Trophoblast cell (in vitro differentiated cells and primary cell): Measurements from ENCODE around the gene FBP1.
A peak's percentile ranks its signal among the peaks of the same experiment; 100 is the strongest.

Experiments
- DNase-seq, 2 donors: peaks; one replicate each; pipeline ENCODE4 v3.0.0-alpha.2; 2016
- H2AFZ ChIP-seq: 2 replicates; pipeline ENCODE4 v1.6.1; 2013; ENCODE audit warnings: low read length, moderate library complexity, mild to moderate bottlenecking; ENCODE audit not compliant: insufficient read depth, poor library complexity
- H2AK5ac ChIP-seq: 2 replicates; pipeline ENCODE4 v1.6.1; 2013; ENCODE audit warnings: mild to moderate bottlenecking, low read length
- H2BK120ac ChIP-seq: 2 replicates; pipeline ENCODE4 v1.6.1; 2013; ENCODE audit warnings: low read length, mild to moderate bottlenecking, moderate library complexity; ENCODE audit not compliant: insufficient read depth, poor library complexity
- H2BK12ac ChIP-seq: 2 replicates; pipeline ENCODE4 v1.6.1; 2013; ENCODE audit warnings: mild to moderate bottlenecking, low read length, moderate library complexity
- H2BK5ac ChIP-seq: 2 replicates; pipeline ENCODE4 v1.6.1; 2013; ENCODE audit warnings: low read length, low read depth, moderate library complexity, mild to moderate bottlenecking; ENCODE audit not compliant: poor library complexity
- H3K14ac ChIP-seq: 2 replicates; pipeline ENCODE4 v1.6.1; 2013; ENCODE audit warnings: mild to moderate bottlenecking, low read length
- H3K18ac ChIP-seq: 2 replicates; pipeline ENCODE4 v1.6.1; 2013; ENCODE audit warnings: mild to moderate bottlenecking, low read length
- H3K23ac ChIP-seq: 2 replicates; pipeline ENCODE4 v1.6.1; 2013; ENCODE audit warnings: low read length
- H3K27ac ChIP-seq: 2 replicates; pipeline ENCODE4 v1.5.1; 2013; ENCODE audit warnings: low read depth, mild to moderate bottlenecking, inconsistent platforms, low read length, moderate library complexity
- H3K27me3 ChIP-seq: 2 replicates; pipeline ENCODE4 v1.6.1; 2013; ENCODE audit warnings: inconsistent platforms, mild to moderate bottlenecking, low read length, moderate library complexity; ENCODE audit not compliant: insufficient read depth
- H3K36me3 ChIP-seq, 2 experiments: 1 replicate in 1 of 2; 2 replicates in 1 of 2; pipeline ENCODE4 v1.6.1; 2013; ENCODE audit warnings: low read length in 2 of 2, mild to moderate bottlenecking in 2 of 2, moderate library complexity in 1 of 2; ENCODE audit not compliant: insufficient read depth in 2 of 2, control insufficient read depth in 1 of 2
- H3K4ac ChIP-seq: 2 replicates; pipeline ENCODE4 v1.6.1; 2013; ENCODE audit warnings: low read depth, mild to moderate bottlenecking, low read length, moderate library complexity
- H3K4me1 ChIP-seq, 2 experiments: 1 replicate in 1 of 2; 2 replicates in 1 of 2; pipeline ENCODE4 v1.6.1; 2013; ENCODE audit warnings: low read length in 2 of 2, mild to moderate bottlenecking in 2 of 2, moderate library complexity in 1 of 2; ENCODE audit not compliant: insufficient read depth in 2 of 2, control insufficient read depth in 1 of 2
- H3K4me2 ChIP-seq: 2 replicates; pipeline ENCODE4 v1.6.1; 2013; ENCODE audit warnings: inconsistent platforms, mild to moderate bottlenecking, low read length, moderate library complexity
- H3K4me3 ChIP-seq: 2 replicates; pipeline ENCODE4 v1.5.1; 2013; ENCODE audit warnings: mild to moderate bottlenecking, low read depth, low read length, inconsistent platforms
- H3K79me1 ChIP-seq: one replicate; pipeline ENCODE4 v1.6.1; 2013; ENCODE audit warnings: low read length
- H3K79me2 ChIP-seq: 2 replicates; pipeline ENCODE4 v1.6.1; 2013; ENCODE audit warnings: low read length, mild to moderate bottlenecking; ENCODE audit not compliant: control insufficient read depth, insufficient read depth, poor library complexity
- H3K9ac ChIP-seq: 2 replicates; pipeline ENCODE4 v1.6.1; 2013; ENCODE audit warnings: mild to moderate bottlenecking, low read length
- H3K9me3 ChIP-seq: 2 replicates; pipeline ENCODE4 v1.6.1; 2013; ENCODE audit warnings: low read depth, mild to moderate bottlenecking, control low read depth, inconsistent platforms, low read length; ENCODE audit not compliant: insufficient read depth
- H4K12ac ChIP-seq: 2 replicates; pipeline ENCODE4 v1.6.1; 2013; ENCODE audit warnings: low read depth, mild to moderate bottlenecking, low read length, moderate library complexity
- H4K8ac ChIP-seq: 2 replicates; pipeline ENCODE4 v1.6.1; 2013; ENCODE audit warnings: low read depth, mild to moderate bottlenecking, low read length, moderate library complexity
- H4K91ac ChIP-seq: one replicate; pipeline ENCODE4 v1.6.1; 2013; ENCODE audit warnings: low read depth, mild to moderate bottlenecking, low read length, moderate library complexity
- WGBS: extraction: QIAGEN DNeasy Blood & Tissue Kit; methylation state at CpG from one replicate; pipeline ENCODE4 v1.1.7; 2013; ENCODE audit warnings: missing lambda C conversion rate; ENCODE audit not compliant: insufficient read length, insufficient coverage; ENCODE audit errors: extremely low coverage; 5-methylcytosine and 5-hydroxymethylcytosine counted together

The FBP1 gene

DNA sequence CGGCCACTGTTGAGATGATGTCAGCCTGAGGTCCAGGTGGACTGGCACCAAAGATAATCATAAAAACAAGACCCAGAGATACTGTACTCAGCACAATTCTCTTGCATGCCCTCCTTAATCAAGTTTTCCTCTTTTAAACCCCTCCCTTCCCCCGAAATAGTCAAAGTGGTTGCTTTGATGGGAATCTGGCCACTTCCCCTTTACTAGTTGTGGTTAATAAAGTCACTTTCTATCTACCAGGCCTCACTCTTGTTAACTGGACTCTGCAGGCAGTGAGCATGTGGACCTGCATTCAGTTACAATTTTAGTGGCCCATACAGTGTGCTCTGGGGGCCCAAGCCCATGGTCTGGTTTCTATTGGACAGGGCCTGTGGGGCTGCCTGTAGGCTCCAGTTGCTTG is 63.2 kb downstream of the FBP1 start:
- Histone ChIP-seq H2AFZ (no peak overlapping the region), H3K18ac (no peak overlapping the region), H4K91ac (no peak overlapping the region), H3K27ac (no peak overlapping the region), H3K79me1 (no peaks in the 10 kb centered on the region), H3K79me2 (no peaks in the 10 kb centered on the region), H3K4me3 (no peak overlapping the region), H3K4me1 (no peaks in the 10 kb centered on the region), H4K12ac (no peak overlapping the region), H3K27me3 (no peaks in the 10 kb centered on the region), H3K36me3 (no peaks in the 10 kb centered on the region), H2BK5ac (no peak overlapping the region), H3K23ac (no peak overlapping the region), H3K14ac (no peak overlapping the region), H2BK120ac (no peak overlapping the region), H3K9me3 (no peaks in the 10 kb centered on the region), H3K4me2 (no peak overlapping the region), H4K8ac (no peak overlapping the region), H3K9ac (no peak overlapping the region), H2AK5ac (no peak overlapping the region), H3K4ac (no peak overlapping the region), H2BK12ac (no peak overlapping the region)
- DNase-seq = no peak
- no CpG with 5 or more reads among the region's 2 CpGs for WGBS

DNA sequence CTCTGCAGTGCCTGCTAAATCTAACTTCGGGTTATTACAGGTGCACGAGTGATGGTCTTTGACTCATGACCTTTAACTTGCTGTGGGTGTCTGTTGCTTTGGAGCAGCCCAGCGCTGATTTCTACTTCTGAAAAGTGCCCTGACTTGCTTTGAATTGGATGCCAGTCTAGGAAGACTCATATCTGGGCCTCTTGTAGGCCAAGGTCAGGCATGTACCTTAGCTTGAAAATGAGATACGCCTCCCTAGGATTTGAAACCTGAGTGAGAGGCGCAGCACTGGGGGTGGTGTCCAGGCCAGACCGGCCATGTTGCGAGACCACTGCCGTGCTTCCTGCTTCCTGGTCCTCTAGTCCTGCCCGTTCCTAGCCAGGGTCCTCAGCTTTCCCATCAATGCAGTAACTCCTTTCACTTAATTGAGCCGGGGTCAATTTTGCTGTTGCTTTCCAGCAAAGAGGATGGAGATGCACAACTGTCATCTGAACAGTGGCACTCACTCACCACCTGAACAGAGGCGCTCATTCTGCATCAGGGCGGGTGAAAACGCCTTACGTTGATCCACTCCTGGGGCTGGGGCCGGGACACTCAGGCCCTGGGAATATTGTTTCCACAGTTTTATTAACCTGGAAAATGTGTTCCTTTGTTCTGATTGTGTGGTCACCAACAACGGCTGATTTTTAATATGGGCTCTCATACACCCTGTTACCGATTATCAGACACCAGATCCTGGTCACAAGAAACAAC is 70.2 kb downstream of the FBP1 start:
- Histone ChIP-seq H2BK120ac (no peak overlapping the region), H3K14ac (no peak overlapping the region), H2BK5ac (no peak overlapping the region)

DNA sequence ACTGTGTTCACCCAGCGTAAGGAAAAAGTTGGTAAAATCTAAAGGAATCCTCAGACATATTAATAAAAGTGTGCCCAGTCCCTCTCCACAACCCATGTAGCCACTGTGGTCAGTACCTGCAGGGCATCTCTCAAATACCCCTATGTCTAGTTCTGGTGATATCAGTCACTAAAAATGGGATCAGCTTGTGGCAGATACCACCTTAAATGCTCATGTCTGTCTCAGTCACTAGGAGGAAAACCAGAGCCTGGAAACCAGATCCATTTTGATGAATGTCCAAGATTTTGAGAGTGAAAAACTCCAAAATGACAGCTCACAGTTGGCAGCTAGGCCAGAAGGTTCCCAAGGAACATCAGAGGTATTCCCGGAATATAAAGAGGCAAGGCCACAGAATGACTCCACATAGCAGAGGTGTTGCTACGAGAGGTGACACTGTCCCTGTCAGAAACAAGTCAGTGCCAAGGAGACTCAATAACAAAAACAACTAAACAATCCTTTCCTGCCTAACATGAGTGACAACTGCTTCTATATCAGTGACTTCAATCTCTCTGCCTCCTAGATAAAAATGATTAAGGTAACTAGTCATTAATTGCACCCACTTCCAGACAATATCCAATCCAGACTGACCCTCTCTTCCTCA is 70.9 kb downstream of the FBP1 start:
- H4K91ac ChIP-seq = no peak overlapping the region
- no peak overlapping the region for H3K23ac ChIP-seq
- H3K18ac ChIP-seq = no peak overlapping the region
- no peak overlapping the region for H3K4ac ChIP-seq
- H3K9ac ChIP-seq = no peak overlapping the region
- H3K79me2 ChIP-seq = no peaks in the 10 kb centered on the region
- no peak overlapping the region for H3K27ac ChIP-seq
- H3K79me1 ChIP-seq = no peaks in the 10 kb centered on the region
- no peak overlapping the region for H2AK5ac ChIP-seq
- H2AFZ ChIP-seq = no peak overlapping the region
- H3K4me1 ChIP-seq = no peaks in the 10 kb centered on the region
- no peak overlapping the region for H3K4me3 ChIP-seq
- H3K9me3 ChIP-seq = no peaks in the 10 kb centered on the region
- no CpG with 5 or more reads among the region's 3 CpGs for WGBS
- H2BK120ac ChIP-seq = no peak overlapping the region
- no peak overlapping the region for H3K14ac ChIP-seq
- no peak overlapping the region for H4K12ac ChIP-seq
- H3K4me2 ChIP-seq = no peak overlapping the region
- no peak overlapping the region for H4K8ac ChIP-seq
- no peaks in the 10 kb centered on the region for H3K27me3 ChIP-seq
- DNase-seq = peak; percentile 14 to 21
- no peaks in the 10 kb centered on the region for H3K36me3 ChIP-seq
- H2BK5ac ChIP-seq = no peak overlapping the region
- no peak overlapping the region for H2BK12ac ChIP-seq

More for the DNA sequence above, 70.2 kb downstream of the FBP1 start:
- H3K36me3 ChIP-seq = no peaks in the 10 kb centered on the region
- H2AK5ac ChIP-seq = no peak overlapping the region
- no CpG with 5 or more reads among the region's 17 CpGs for WGBS
- H3K27ac ChIP-seq = no peak overlapping the region
- no peak overlapping the region for H3K18ac ChIP-seq
- no peaks in the 10 kb centered on the region for H3K79me1 ChIP-seq
- no peak overlapping the region for H2BK12ac ChIP-seq
- H3K4me2 ChIP-seq = no peak overlapping the region
- H3K79me2 ChIP-seq = no peaks in the 10 kb centered on the region
- H3K23ac ChIP-seq = no peak overlapping the region
- H3K4me1 ChIP-seq = no peaks in the 10 kb centered on the region
- H2AFZ ChIP-seq = no peak overlapping the region
- no peak overlapping the region for H4K91ac ChIP-seq
- no peaks in the 10 kb centered on the region for H3K9me3 ChIP-seq
- no peak overlapping the region for H3K9ac ChIP-seq
- H4K8ac ChIP-seq = no peak overlapping the region
- H4K12ac ChIP-seq = no peak overlapping the region
- DNase-seq = no peak
- H3K4me3 ChIP-seq = no peak overlapping the region
- H3K4ac ChIP-seq = no peak overlapping the region
- no peaks in the 10 kb centered on the region for H3K27me3 ChIP-seq

DNA sequence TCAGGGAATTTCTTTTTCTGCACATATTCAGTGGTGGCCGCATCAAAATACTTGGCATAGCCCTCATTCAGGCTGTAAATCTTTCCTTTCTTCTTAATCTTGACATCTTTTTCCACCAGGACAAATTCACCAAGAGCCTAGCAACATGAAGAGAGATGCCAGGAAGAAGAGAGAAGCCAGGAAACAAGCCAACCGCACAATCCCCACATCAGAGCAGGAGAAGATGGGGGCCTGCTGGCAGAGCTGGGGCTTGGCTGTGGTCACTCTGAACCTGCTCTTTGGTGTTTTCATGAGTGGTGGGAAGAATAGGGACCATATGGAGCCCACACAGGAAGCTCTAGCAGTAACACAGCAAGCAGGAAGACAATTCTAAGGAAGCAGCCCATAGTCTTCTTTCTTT is 72.0 kb downstream of the FBP1 start:
- Histone ChIP-seq H3K79me2 (no peaks in the 10 kb centered on the region), H4K8ac (no peak overlapping the region), H3K4me1 (no peaks in the 10 kb centered on the region), H3K27ac (no peak overlapping the region), H3K79me1 (no peaks in the 10 kb centered on the region), H2AK5ac (no peak overlapping the region), H3K14ac (no peak overlapping the region), H3K36me3 (no peaks in the 10 kb centered on the region), H2BK120ac (no peak overlapping the region), H2AFZ (no peak overlapping the region), H4K91ac (no peak overlapping the region), H3K27me3 (no peaks in the 10 kb centered on the region), H2BK5ac (no peak overlapping the region), H3K9me3 (peaks cover 2% of the 10 kb centered on the region), H3K18ac (no peak overlapping the region), H2BK12ac (no peak overlapping the region), H3K4me3 (no peak overlapping the region), H3K4me2 (no peak overlapping the region), H3K23ac (no peak overlapping the region), H3K4ac (no peak overlapping the region), H4K12ac (no peak overlapping the region), H3K9ac (no peak overlapping the region)
- no CpG with 5 or more reads among the region's 2 CpGs for WGBS
- DNase-seq = no peak
